Panc1 (cell line): ENCODE measurements around the gene SRF. TPM values are rescaled to one million over a fixed set of nuclear protein-coding genes. Genes with fewer than 3 reads are reported as not detected.

Experiments used
- ATAC-seq: fragments of 200-7000 bp; cut with Tn5 transposase; 2 replicates; pipeline ENCODE4 v1.9.1; 2020; ENCODE audit warnings: mild to moderate bottlenecking, moderate library complexity
- BruUV-seq: library from RNA; stranded (reverse); fragments of 400-500 nt; replicated peaks from 2 replicates; lab custom pipeline; 2021; lab: Mats Ljungman, UMichigan
- CTCF ChIA-PET: fragments of 300-600 bp; sonication (Branson Sonifier 250); formaldehyde crosslinking; loops from one replicate; lab custom pipeline; 2022; ENCODE audit warnings: antibody characterized with exemption; lab: Charles Lee
- POLR2A ChIA-PET: fragments of 300-600 bp; sonication (Branson Sonifier 250); formaldehyde crosslinking; loops from one replicate; lab custom pipeline; 2022; ENCODE audit warnings: antibody characterized with exemption; lab: Charles Lee
- DNase-seq: peaks from one replicate; pipeline ENCODE4 v3.0.0-alpha.2; 2010; ENCODE audit warnings: low read depth, low spot score
- H3K27ac ChIP-seq: 2 replicates; pipeline ENCODE4 v1.5.1; 2011; ENCODE audit warnings: mild to moderate bottlenecking, low read length, inconsistent platforms
- H3K27me3 ChIP-seq: fragments of 200-500 bp; sonication (Bioruptor generic); 2 replicates; pipeline ENCODE4 v1.6.0; 2014; ENCODE audit warnings: low read length, inconsistent platforms; ENCODE audit not compliant: control insufficient read depth, insufficient read depth
- H3K36me3 ChIP-seq: fragments of 200-500 bp; sonication (Bioruptor generic); 2 replicates; pipeline ENCODE4 v1.5.1; 2014; ENCODE audit warnings: inconsistent platforms, mild to moderate bottlenecking, low read length, moderate library complexity; ENCODE audit not compliant: control insufficient read depth, insufficient read depth
- H3K4me1 ChIP-seq: 2 replicates; pipeline ENCODE4 v1.5.1; 2011; ENCODE audit warnings: inconsistent platforms, mild to moderate bottlenecking, low read length, moderate library complexity; ENCODE audit not compliant: control insufficient read depth, insufficient read depth
- H3K4me3 ChIP-seq, 2 experiments: 2 replicates each; pipeline ENCODE4 v1.5.1; 2011 to 2012; ENCODE audit warnings: low read depth in 2 of 2, low read length in 2 of 2, mild to moderate bottlenecking in 2 of 2, inconsistent platforms in 1 of 2, moderate library complexity in 1 of 2
- H3K9me3 ChIP-seq: fragments of 200-500 bp; sonication (Bioruptor generic); 2 replicates; pipeline ENCODE4 v1.5.1; 2014; ENCODE audit warnings: low read depth, mild to moderate bottlenecking, inconsistent platforms, low read length, moderate library complexity; ENCODE audit not compliant: control insufficient read depth, insufficient read depth
- CTCF ChIP-seq: fragments of 450-650 bp; IDR thresholded peaks from 2 replicates; pipeline ENCODE4 v1.5.1; 2017; ENCODE audit warnings: mild to moderate bottlenecking
- POLR2AphosphoS5 ChIP-seq: IDR thresholded peaks from 2 replicates; pipeline ENCODE4 v1.6.1; 2012; ENCODE audit warnings: mild to moderate bottlenecking, low read depth, low read length, moderate library complexity
- REST ChIP-seq, 2 experiments: IDR thresholded peaks; 2 replicates each; pipeline ENCODE4 v1.6.1; 2011 to 2012; ENCODE audit warnings: low read depth in 2 of 2, control low read depth in 1 of 2, low read length in 1 of 2, mild to moderate bottlenecking in 1 of 2, moderate library complexity in 1 of 2; ENCODE audit not compliant: insufficient read depth in 1 of 2
- SIN3A ChIP-seq: IDR thresholded peaks from 2 replicates; pipeline ENCODE4 v1.6.1; 2012; ENCODE audit warnings: low read depth, mild to moderate bottlenecking, low read length, moderate library complexity, borderline replicate concordance; ENCODE audit not compliant: insufficient read depth
- TCF7L2 ChIP-seq: IDR thresholded peaks from 2 replicates; pipeline ENCODE4 v1.6.1; 2011; ENCODE audit warnings: mild to moderate bottlenecking, low read depth, low read length, inconsistent platforms
- in situ Hi-C: cut with HindIII; loops from 2 replicates; pipeline ENCODE4 v1.10.0; 2016; ENCODE audit warnings: low sequenced_read_pairs, low pct_unique_long_range_greater_than_20kb
- intact Hi-C: fragments of 100-400 bp; cut with micrococcal nuclease; formaldehyde crosslinking; loops from one replicate; pipeline ENCODE4 v1.10.0; 2022; ENCODE audit not compliant: unreplicated experiment
- total RNA-seq: library from RNA; stranded (reverse); gene quantifications from one replicate; pipeline ENCODE4 v1.2.1, GENCODE V29; 2021; ENCODE audit not compliant: unreplicated experiment

SRF gene
- total RNA-seq, 1 experiment from 2014 or later, result 48.9 TPM

GRCh38 chr6:43196337-43196736 lies 25.3 kb downstream of the SRF start:
- Histone ChIP-seq H3K9me3 (no peaks in the 10 kb centered on the region), H3K27ac (no peak overlapping the region), H3K4me3 (no peak overlapping the region), H3K36me3 (no peaks in the 10 kb centered on the region; the same call in 1 of the 2 replicates), H3K4me1 (no peaks in the 10 kb centered on the region), H3K27me3 (no peaks in the 10 kb centered on the region)
- in situ Hi-C loops, result no loop called here
- ChIA-PET POLR2A (no interaction called here), CTCF (no interaction called here)
- TF ChIP-seq REST (IDR thresholded peaks at IDR 0.05; ENCODE audit: insufficient read depth in 1 of 2, low read depth in 2 of 2, low read length in 1 of 2), result no peak
- ATAC-seq (no peak), DNase-seq (no peak)
- BruUV-seq, result no TSS peak
- intact Hi-C loops, result no loop called here

- Histone ChIP-seq H3K4me1 (no peaks in the 10 kb centered on the region), H3K27ac (no peak overlapping the region), H3K27me3 (no peaks in the 10 kb centered on the region), H3K4me3 (no peak overlapping the region), H3K36me3 (no peaks in the 10 kb centered on the region; the same call in 1 of the 2 replicates), H3K9me3 (no peaks in the 10 kb centered on the region)
- intact Hi-C loops, result no loop called here
- CTCF ChIA-PET, result interaction anchor here (0.6 kb wide), 1 partner anchor 114 kb away, joined by 3 read pairs; no protein-coding TSS in a partner anchor
- DNase-seq, result no peak
- no TSS peak for BruUV-seq
- ATAC-seq, result no peak
- in situ Hi-C loops, result no loop called here
- POLR2A ChIA-PET, result no interaction called here
- TF ChIP-seq SIN3A (no peak), REST (IDR thresholded peaks at IDR 0.05; ENCODE audit: insufficient read depth in 1 of 2, low read depth in 2 of 2, low read length in 1 of 2) (no peak), CTCF (no peak), TCF7L2 (no peak), POLR2AphosphoS5 (no peak)
These were observed 28.8 kb downstream of the SRF start for GRCh38 chr6:43199912-43200311.
